BJ (cell line): ENCODE measurements around the gene SHROOM3. TPM values are rescaled to one million over a fixed set of nuclear protein-coding genes. Genes with fewer than 3 reads are reported as not detected.

Source experiments
- CTCF ChIA-PET: fragments of 350-600 bp; formaldehyde crosslinking; extraction: SDS; loops from one replicate; lab custom pipeline; 2021; ENCODE audit warnings: antibody characterized with exemption, inconsistent platforms; lab: Yijun Ruan, JAX
- POLR2A ChIA-PET: fragments of 300-600 bp; sonication (Branson Sonifier 250); formaldehyde crosslinking; extraction: SDS; loops from one replicate; lab custom pipeline; 2021; ENCODE audit warnings: antibody characterized with exemption; lab: Charles Lee
- DNase-seq: peaks from one replicate; pipeline ENCODE4 v3.0.0-alpha.2; 2011; ENCODE audit warnings: low read depth
- H3K27me3 ChIP-seq: 2 replicates; pipeline ENCODE4 v1.6.0; 2011; ENCODE audit warnings: low read length; ENCODE audit not compliant: control insufficient read depth, insufficient read depth
- H3K36me3 ChIP-seq: 2 replicates; pipeline ENCODE4 v1.5.1; 2011; ENCODE audit warnings: low read length; ENCODE audit not compliant: control insufficient read depth, insufficient read depth
- H3K4me3 ChIP-seq: 2 replicates; pipeline ENCODE4 v1.5.1; 2011; ENCODE audit warnings: low read depth, mild to moderate bottlenecking, control low read depth, low read length
- CTCF ChIP-seq: IDR thresholded peaks from 2 replicates; pipeline ENCODE4 v1.5.1; 2011; ENCODE audit warnings: low read depth, mild to moderate bottlenecking, control low read depth, inconsistent platforms, low read length, moderate library complexity; ENCODE audit not compliant: insufficient read depth
- polyA plus RNA-seq: library from polyadenylated mRNA; depleted of rRNA; stranded (reverse); fragments of >200 nt; gene quantifications from 2 replicates; pipeline ENCODE4 v1.2.3, GENCODE V29; 2011; rRNA removed
- small RNA-seq: library from RNA; depleted of rRNA; stranded (forward); fragments of <200 nt; gene quantifications from one replicate; pipeline ENCODE3, GENCODE V24; 2012; ENCODE audit warnings: low replicate concordance, low read depth; ENCODE audit not compliant: insufficient read length

SHROOM3 gene
- polyA plus RNA-seq, 1 experiment, result 46.1 TPM

DNA sequence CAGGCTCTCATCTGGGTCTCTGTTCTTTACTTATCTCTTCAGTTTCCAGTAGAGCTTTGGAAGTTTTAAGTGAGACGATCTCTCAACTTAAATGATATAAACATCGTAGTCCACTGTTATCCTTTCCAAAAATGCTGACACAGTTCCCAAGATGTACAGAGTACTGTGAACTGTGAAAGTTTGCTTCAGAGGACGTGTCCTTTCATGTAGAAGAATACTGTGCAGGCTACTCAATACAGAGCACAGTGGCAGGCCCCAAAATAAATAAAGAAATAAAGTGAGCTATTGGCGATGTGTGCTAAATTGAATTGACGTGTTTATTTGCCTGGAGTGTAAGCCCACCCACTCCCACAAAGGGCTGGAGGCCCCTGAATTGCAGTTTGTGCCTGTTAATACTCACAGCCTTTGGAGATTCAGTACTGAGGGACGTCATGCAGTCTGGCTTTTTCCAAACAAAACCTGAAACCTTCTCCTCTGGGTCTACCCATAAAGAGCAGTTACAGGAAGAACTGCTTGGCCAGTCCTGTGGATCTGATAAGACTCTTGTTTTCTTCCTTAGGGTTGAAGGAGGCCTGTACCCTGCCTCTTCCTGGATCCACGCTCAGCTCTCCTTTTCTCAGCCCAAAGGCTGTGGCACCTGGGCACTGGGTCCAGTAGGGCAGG, 396.8 kb downstream of the SHROOM3 start:
- Histone ChIP-seq H3K27me3 (no peaks in the 10 kb centered on the region), H3K4me3 (no peak overlapping the region), H3K36me3 (no peaks in the 10 kb centered on the region)
- DNase-seq, result no peak
- no peak for TF ChIP-seq CTCF
- POLR2A ChIA-PET, result interaction anchor here (0.5 kb wide), 1 partner anchor 423 kb away, joined by 3 read pairs; no protein-coding TSS in a partner anchor
- CTCF ChIA-PET, result no interaction called here

Small RNA genes within 50 kb of the gene (small RNA-seq; reads per million reads assigned to genes)
- gene MIR4450, result not detected
- not detected for gene RF00278
- not detected for gene RNU6-145P

Other genes with a start within 250 kb of the SHROOM3 start
- 65.3 and 120 TPM in 2 replicates for gene SCARB2, start 221.4 kb upstream of the SHROOM3 start, polyA plus RNA-seq
- gene FAM47E, start 183.5 kb upstream of the SHROOM3 start, polyA plus RNA-seq, result 0.05 and 0.23 TPM in 2 replicates
- gene STBD1, start 128.5 kb upstream of the SHROOM3 start, polyA plus RNA-seq, result 4.2 and 4.4 TPM in 2 replicates
- gene CCDC158, start 14.1 kb upstream of the SHROOM3 start, polyA plus RNA-seq, result 0.10 and 0.11 TPM in 2 replicates